Endometrial microvascular endothelial cells (primary cell): ENCODE results near the gene EFHD1. TPM values are rescaled to one million over a fixed set of nuclear protein-coding genes. Genes with fewer than 3 reads are reported as not detected.

Source experiments
- in situ Hi-C: cut with HindIII; loops from 2 replicates; pipeline ENCODE4 v1.10.0; 2017; ENCODE audit warnings: low sequenced_read_pairs, low pct_unique_long_range_greater_than_20kb; ENCODE audit errors: inconsistent ontology term
- total RNA-seq: library from RNA; depleted of rRNA; stranded (reverse); fragments of >200 nt; gene quantifications from one replicate; pipeline ENCODE4 v1.2.3, GENCODE V29; 2015; ENCODE audit errors: inconsistent ontology term

Gene EFHD1
- total RNA-seq, 1 donor from 2014 or later, result 0.19 TPM

DNA sequence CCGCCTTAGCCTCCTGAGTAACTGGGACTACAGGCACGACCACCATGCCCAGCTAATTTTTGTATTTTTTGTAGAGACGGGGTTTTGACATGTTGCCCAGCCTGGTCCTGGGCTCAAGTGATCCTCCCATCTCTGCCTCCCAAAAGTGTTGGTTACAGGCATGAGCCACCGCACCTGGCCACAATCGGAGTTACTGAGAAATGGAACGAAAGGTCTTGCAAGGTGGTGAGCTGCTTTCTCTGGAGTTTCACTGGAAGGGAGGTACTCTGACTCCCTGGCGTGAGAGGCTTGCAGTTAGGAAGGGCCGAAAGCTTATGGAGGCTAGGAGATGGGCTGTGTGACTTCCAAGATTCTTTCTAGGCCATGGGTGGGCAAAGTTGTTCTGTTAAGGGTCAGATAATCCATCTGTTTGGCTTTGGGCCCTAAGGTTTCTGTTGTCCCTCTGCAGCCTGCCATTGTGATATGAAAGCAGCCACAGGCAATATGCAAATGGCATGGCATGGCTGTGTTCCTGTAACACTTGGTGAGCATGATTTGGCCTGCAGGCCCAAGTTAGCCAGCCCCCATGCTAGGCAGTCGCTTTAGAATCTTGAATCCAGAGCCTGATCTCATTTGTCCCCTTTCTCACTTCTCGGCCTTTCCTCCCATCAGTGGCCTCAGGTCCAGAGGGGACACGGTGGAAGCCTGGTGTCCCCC, 7.9 kb downstream of the EFHD1 start:
- in situ Hi-C loops, result no loop called here

DNA sequence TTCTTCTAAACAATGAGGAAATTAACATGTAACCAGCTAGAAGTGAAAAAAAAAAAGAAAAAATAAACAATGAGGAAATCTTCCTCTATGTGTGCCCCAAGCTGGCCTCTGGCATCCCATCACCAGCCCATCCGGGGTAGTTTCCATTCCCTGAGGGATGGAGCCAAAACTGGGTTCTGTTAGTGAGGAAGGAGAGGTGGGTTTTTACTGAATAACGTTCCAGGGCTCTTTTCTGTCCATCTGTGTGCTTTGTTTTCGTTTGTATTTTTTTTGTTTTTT, 9.7 kb downstream of the EFHD1 start:
- in situ Hi-C loops, result no loop called here

DNA sequence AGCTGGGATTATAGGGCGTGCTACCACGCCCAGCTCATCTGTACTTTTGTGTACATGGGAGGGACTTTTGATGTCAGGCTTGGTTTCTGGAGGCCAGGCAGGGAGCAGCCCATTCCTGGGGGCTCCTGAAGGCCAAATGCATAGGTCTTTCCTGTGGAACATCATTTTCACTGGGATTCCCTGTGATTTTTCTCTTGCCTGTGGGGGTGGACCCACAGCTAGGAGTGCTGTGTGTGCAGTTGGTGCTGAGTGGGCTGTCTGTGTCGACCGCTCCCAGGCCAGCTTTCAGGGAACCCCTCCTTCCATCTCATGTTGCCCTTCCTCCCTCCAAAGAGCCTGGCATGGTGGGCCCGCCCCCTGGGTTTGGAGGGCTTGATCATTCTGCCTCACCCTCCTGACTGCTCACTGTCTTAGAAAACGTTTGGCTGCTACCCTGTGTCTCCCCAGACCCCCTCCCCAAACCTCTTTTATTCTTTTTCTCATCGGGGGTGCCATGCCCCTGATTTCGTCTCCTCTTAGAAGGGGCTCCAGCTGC, 10.5 kb downstream of the EFHD1 start:
- in situ Hi-C loops, result no loop called here

DNA sequence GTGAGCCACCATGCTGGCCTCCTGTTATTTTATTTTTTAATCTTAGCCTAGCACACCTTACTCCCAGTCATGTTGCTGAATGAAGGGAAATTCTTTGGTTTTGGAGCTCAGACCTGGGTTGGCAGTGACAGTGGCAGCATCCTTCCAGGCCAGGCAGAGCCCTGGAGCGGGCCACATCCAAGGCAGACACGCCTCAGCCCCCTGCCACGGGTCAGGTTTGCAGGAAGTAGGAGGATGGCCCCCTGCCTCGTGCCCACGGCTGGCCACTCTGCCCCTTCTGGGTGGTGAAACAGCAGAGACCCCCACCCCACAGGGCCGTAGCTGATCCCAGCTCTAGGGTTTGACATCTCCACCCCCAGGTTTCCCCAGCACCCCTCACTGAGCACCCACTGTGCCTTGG, 11.7 kb downstream of the EFHD1 start:
- in situ Hi-C loops, result no loop called here

DNA sequence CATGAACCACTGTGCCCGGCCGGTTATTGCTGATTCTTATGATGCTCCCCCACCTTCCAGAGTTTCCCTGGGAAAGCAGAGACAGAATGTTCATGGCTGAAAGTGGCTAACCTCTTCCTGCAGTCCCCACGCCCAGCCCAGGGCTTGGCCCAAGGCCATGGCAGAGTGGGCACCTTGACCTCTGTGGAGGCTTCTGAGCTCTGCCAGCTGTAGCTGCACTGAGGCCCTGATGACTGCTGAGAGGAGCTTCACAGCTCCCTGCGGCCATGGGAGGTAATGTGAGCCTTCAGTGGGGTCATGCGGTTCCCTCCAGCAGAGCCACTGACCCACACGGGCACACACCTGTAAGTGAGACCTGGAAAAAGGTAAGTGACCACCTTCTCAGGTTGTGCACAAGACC, 13.3 kb downstream of the EFHD1 start:
- in situ Hi-C loops, result no loop called here

DNA sequence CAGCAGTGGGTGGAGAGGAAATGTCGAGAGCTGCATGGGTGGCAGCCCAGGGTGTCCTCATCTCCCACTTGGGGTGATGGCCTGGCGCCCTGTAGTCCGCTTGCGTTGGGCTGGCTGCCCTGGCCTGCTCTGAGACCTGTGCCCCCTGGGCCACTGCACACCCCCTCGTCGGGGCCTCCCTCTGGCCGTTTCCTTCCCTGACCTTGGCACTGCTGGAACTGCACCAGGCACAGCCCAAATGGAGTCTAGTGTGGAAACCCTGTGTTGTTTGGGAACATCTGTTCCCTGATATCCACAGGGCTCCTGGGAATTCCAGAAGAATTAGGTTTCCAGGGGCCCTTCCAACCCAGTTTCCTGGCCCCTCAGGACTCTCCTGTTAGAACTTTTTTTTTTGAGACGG, 13.9 kb downstream of the EFHD1 start:
- in situ Hi-C loops, result no loop called here

DNA sequence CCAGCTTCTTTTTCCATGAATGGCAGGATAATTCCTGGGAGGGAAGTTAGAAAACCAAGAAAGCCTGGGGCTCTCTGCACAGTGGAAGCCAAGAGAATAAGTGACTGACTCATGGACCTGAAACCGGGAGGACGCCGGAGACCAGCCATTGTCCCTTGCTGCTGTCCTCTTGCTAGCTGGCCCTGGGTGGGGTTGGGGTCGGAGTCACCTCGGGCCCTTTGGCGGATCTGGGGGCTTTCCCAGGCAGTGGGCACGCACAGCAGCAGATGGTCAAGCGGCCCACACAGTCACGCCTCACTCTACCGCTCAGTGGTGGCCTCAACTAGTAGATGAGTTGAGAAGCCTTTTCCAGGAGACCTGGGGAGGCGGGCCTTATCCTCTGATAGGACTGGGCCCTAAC, 15.6 kb downstream of the EFHD1 start:
- in situ Hi-C loops, result no loop called here

DNA sequence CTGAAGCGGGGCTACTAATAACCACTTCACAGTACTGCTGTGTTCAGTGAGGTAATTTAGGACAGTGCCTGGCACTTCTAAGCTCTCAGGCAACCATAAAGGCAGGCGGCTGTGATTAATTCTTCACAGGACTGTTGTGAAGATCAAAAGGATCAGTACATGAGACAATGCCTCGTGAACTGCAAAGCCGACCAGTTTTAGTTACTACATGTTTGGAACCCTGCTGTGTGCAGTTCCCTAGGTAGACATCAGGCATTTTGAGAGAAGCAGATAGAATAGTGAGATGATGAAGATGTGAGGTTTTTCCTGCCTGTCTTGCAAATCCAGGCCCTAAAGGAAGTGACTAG, 19.1 kb downstream of the EFHD1 start:
- in situ Hi-C loops, result no loop called here

DNA sequence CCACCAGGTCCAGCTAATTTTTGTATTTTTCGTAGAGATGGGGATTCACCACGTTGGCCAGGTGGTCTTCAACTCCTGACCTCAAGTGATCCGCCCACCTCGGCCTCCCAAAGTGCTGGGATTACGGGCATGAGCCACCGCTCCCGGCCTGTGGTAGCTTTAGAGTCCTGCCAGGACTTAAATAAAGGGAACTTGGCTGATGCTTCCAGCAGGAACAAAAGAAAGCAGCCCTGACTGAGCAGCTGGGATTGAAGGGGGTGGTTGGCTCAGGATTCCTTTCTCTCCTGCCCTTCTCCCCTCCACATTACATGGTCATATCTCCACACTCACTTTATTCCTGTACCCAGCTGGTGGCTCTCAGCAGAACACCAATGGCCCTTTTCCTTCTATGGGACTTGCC, 20.0 kb downstream of the EFHD1 start:
- in situ Hi-C loops, result no loop called here

DNA sequence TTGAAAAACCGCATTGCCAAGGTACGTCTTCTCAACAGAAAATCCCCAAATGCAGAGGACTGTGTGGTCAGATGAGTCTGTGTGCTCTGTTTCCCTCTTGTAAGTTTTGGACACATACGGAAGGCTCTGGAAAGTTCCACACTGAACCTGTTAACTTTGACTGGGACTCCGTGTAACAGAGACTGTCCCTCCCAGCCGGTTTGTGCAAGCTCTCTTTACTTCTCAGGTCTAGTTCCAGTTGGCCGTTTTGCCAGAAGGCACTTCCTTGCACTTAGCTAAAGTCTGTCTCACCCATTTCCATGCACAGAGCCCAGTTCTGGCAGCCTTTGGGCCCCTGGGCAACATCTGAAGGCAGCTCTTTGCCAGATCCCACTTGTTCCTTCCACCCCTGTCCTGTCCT, 22.0 kb downstream of the EFHD1 start:
- in situ Hi-C loops, result no loop called here

DNA sequence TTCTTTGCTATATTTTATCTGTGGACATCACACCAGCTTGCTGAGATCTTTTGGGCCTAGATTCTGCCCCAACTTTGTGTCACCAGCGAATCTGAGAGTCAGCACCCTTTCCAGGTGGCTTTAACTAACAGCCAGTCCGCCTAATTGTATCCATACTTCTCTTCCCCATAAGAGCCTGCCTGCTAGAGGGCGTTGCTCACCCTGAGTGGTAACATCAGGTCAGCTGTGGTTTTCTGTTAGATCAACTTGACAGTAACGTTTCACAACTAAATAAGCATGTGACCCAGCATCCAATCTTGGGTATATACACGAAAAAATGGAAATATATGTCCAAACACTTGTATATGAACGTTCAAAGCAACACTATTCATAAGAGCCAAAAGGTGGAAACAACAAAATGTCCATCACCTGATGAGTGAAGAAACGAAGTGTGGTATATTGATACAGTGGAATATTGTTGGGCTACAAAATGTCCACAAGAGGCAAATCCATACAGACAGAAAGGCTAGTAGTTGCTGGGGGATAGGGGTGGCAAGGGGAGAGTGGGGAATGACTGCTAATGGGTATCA, 24.9 kb downstream of the EFHD1 start:
- in situ Hi-C loops, result no loop called here

DNA sequence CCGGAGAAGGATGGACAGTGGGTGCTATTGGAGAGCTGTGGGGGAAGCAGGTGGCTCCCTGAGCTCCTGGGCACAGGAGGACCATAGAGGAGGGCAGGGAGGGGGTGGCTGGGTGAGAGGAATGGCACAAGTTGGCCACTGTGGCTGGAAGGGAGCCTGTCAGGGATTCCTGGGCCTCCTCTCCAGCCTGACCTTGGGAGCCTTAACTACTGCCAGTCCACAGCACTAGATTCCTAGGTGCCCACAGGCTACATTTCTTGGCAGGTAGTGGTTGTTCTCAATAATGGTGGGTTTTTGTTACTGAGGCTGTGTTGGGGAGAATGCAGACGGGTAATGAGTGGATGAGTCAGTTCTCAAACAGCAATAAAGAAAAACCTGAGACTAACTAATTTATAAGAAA, 26.0 kb downstream of the EFHD1 start:
- in situ Hi-C loops, result no loop called here

DNA sequence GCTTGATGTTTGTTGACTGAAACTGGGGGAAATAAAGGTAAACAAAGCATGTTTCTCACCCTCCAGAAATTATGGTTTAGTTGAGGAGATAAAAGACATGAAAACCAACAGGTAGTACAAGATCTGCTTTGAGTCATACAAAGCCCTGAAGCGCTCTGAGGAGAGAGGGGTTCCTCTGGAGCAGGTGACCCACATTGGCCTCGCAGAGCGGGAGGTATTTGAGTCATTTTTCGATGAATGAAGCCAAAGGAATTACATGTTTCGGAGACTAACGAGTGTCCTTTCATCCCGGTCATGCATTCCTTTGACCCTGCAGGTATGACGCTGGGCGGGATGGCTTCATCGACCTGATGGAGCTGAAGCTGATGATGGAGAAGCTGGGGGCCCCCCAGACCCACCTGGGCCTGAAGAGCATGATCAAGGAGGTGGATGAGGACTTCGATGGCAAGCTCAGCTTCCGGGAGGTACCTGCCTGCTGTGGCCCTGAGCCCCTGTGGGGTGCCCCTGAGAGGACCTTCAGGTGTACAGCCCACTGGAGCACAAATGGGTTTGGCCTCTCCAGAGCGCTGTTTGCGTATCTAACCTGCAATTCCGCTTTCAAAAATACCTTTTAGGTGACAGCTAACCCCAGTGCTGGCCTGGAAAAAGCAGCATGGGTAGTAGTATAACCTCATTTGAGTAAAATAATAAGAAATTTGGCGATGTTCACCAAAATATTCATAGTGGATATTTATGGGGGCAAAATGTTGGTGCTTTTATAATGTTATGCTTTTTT, 29.3 kb downstream of the EFHD1 start:
- in situ Hi-C loops, result no loop called here

DNA sequence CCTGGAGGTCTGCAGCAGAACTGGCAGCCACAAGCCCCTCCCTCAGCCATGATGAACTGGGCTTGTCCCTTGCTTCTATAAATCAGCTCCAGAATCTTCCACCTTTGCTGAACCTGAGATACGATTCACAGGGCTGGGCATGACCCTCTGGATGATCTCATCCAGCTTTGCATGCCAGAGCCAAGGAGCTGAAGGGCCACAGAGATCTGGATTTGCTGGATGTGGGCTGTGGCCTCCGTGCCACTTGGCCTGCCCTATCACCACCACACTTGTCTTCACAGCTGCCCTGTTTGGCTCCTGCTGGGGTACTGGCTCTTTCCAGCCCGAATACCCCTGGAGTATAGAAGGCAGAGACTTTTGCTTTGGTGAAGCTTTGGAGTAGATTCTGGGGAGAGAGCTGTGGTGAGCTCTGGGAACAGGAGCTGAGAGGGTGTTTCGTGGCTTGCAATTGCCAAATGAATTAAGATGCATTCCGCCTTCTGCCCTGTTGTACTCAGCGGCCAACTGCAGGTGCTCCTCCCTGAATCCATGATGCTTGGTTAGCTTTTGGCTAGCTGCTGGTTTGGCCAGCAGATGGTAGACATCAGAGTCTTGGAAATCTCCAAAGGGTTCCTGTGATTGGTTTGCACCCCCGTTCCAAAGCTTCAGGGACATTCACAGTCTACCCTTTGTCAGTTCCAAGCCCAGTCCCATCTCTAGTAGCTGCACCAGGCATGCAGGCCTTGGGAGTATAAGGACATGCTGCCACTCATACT, 32.8 kb downstream of the EFHD1 start:
- in situ Hi-C loops, result no loop called here

DNA sequence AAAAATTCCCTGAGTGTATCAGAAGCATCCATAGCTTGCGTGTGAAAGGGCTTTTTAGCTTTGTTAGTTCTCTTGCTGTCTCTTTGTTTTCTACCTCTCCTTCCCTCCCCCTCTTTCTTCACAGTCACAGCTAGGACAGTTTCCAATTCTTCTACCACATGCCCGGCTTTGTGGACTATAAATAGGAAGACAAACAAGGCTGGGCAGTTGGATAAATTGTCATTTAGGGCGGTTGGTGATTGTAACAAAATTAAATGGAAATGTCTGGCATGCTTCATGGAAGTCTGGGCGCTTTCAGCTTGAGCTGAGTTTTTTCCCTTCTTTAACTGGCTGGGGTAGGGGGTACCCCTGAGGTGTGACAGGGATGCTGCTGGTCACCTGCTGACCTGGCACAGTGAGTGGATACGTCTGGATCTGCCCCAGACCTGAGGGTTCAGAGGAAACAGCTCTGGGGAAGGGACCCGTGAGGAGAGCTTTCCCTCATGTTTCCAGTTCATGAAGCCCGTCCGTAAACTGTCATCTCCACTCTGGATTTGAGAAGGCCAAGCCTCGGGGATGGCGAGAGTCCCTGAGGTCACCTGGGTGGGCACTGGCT, 34.7 kb downstream of the EFHD1 start:
- in situ Hi-C loops, result no loop called here

DNA sequence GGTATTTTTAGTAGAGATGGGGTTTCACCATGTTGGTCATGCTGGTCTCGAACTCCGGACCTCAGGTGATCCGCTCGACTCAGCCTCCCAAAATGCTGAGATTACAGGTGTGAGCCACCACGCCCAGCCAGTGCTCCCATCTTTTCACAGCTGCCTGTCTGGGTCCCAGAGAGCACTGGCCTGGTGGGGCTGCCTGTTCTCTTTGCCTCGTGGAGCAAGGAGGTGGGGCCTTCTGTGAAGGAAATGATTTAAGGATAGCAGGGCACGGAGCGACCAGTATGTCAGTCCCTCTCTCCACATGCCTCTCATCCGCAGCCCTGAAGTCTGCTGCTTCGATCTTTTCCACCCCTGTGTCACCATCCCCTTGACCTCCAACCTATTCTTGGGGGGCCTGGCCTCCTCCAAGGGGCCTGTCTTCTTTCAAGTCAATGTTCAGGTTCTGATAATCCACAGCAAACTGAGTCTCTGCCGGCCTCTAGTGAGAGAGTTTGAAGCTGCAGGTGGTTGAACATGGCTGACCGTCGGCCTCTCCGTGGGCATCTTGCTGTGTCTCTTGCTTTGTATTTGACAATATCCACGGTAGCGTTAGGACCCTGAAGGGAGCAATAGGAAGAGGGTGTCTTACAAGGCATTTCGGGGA, 35.5 kb downstream of the EFHD1 start:
- in situ Hi-C loops, result no loop called here

DNA sequence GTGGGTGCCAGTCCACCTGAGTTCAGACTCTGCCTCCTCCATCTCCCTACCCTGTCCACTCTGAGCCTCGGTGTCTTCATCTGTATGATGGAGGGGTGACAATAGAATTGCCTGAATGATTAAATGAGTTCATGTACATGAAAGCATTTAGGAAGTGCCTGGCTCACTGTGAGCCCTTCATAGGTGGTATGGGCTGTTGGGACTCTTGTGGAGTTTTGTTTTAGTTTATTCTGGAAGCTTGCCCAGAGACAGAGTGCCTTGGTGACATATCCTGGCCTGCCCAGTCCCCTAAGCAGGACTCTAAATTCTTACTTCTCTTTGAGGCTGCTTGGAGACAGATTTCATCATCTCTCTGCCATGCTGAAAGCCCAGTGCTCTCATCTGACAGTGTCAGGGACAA, 39.2 kb downstream of the EFHD1 start:
- in situ Hi-C loops, result no loop called here

DNA sequence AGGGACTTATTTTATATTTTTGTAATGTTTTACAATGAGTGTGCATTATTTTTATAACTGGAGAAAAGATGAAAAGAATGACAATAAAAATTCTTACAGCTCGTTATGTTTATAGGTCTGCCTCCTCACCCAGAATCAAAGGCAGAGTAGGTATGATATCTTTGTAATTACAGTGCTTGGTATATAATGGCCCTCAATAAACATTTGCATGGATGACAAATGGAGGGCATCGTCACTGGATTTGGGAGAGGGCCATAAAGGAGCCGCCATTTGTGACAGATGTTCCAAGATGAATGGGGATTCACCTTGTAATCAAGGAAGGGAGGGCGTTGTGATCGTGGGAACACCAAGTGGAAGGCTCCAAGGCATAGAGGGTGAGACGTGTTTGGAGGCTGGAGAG, 41.1 kb downstream of the EFHD1 start:
- in situ Hi-C loops, result no loop called here

DNA sequence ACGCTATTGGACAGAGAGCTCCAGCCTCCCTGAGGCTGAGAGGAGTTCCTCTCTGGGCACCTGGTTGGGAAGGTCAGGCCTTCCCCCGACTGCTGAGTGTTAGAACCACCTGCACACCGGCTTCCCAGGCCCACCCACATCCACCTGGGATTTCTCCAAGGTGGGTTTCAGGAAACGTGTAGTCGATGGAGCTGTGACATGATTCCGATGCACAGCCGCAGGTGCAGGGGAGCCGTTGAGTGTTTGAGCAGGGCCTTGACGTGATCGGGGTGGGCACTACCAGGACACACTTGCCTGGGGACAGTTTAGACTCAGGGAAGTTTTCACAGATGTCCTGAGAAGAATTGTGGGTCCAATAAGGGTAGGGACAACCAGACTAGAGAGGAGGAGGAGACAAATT, 42.0 kb downstream of the EFHD1 start:
- in situ Hi-C loops, result no loop called here
